ENCODE results near the gene FUT8. TPM values are rescaled to one million over a fixed set of nuclear protein-coding genes. Genes with fewer than 3 reads are reported as not detected.

FUT8 gene
- total RNA-seq, 1 experiment from 2014 or later, result 42.3 TPM

GRCh38 chr14:65502676-65503124 lies 90.2 kb downstream of the FUT8 start:
- no TSS peak for BruUV-seq (replicated peaks)
- Histone ChIP-seq H3K9ac (ENCODE audit: low read length) (no peak overlapping the region), H2AFZ (ENCODE audit: low read depth, low read length, poor library complexity, severe bottlenecking) (no peak overlapping the region), H3K4me1 (ENCODE audit: control insufficient read depth in 1 of 2, insufficient read depth in 2 of 2, low read length in 2 of 2) (peaks cover 7 to 8% of the 10 kb centered on the region in 2 experiments; a peak in 3 of 4 replicates), H3K4me2 (ENCODE audit: low read length) (peak overlapping the region; percentile 37), H3K4me3 (replicated peaks in 1 of 2; ENCODE audit: low read depth in 1 of 2, low read length in 2 of 2) (no peak overlapping the region), H3K9me2 (ENCODE audit: insufficient read depth) (no peaks in the 10 kb centered on the region), H3K79me2 (ENCODE audit: insufficient read depth, low read length) (peaks cover 3% of the 10 kb centered on the region; the same call in 1 of the 2 replicates), H3K27ac (ENCODE audit: low read depth, low read length) (no peak overlapping the region), H4K20me1 (ENCODE audit: insufficient read depth) (no peaks in the 10 kb centered on the region), H3K9me3 (ENCODE audit: control insufficient read depth in 1 of 2, insufficient read depth in 1 of 2, low read depth in 1 of 2, low read length in 2 of 2) (no peaks in the 10 kb centered on the region; a peak in 1 of 4 replicates), H3K36me3 (ENCODE audit: control insufficient read depth in 1 of 2, insufficient read depth in 2 of 2, low read length in 2 of 2) (no peaks in the 10 kb centered on the region), H3K27me3 (ENCODE audit: insufficient read depth, low read length) (no peaks in the 10 kb centered on the region)
- ChIA-PET POLR2A (no interaction called here), RAD21 (ENCODE audit: low non-redundant PET in 1 of 2, low total read pairs in 2 of 2, uncharacterized antibody in 2 of 2, unreplicated experiment in 2 of 2) (no interaction called here), CTCF (no interaction called here)
- DNase-seq (ENCODE audit: low read depth, low spot score) (peak; percentile 3), ATAC-seq (peak; percentile 27; the same call in 1 of the 2 replicates)
- intact Hi-C loops (cut with micrococcal nuclease), result no loop called here
- TF ChIP-seq SIN3A (IDR thresholded peaks at IDR 0.05; ENCODE audit: low read depth) (no peak), POLR2AphosphoS5 (IDR thresholded peaks at IDR 0.05; ENCODE audit: low read depth, low read length) (no peak), FOSL1 (IDR thresholded peaks at IDR 0.05; ENCODE audit: low read depth) (no peak)

- H3K9ac ChIP-seq (ENCODE audit: low read length), result no peak overlapping the region
- no peak overlapping the region for H3K4me3 ChIP-seq (replicated peaks in 1 of 2; ENCODE audit: low read depth in 1 of 2, low read length in 2 of 2)
- no peaks in the 10 kb centered on the region for H3K9me2 ChIP-seq (ENCODE audit: insufficient read depth)
- H3K4me2 ChIP-seq (ENCODE audit: low read length), result no peak overlapping the region
- no peaks in the 10 kb centered on the region for H3K27me3 ChIP-seq (ENCODE audit: insufficient read depth, low read length)
- peaks cover 7 to 8% of the 10 kb centered on the region in 2 experiments; a peak in 3 of 4 replicates for H3K4me1 ChIP-seq (ENCODE audit: control insufficient read depth in 1 of 2, insufficient read depth in 2 of 2, low read length in 2 of 2)
- DNase-seq (ENCODE audit: low read depth, low spot score) (no peak), ATAC-seq (no peak)
- RAD21 ChIA-PET (ENCODE audit: low non-redundant PET in 1 of 2, low total read pairs in 2 of 2, uncharacterized antibody in 2 of 2, unreplicated experiment in 2 of 2), result no interaction called here
- H3K27ac ChIP-seq (ENCODE audit: low read depth, low read length), result no peak overlapping the region
- no peak overlapping the region for H2AFZ ChIP-seq (ENCODE audit: low read depth, low read length, poor library complexity, severe bottlenecking)
- no peaks in the 10 kb centered on the region for H4K20me1 ChIP-seq (ENCODE audit: insufficient read depth)
- POLR2A ChIA-PET, result no interaction called here
- peaks cover 3% of the 10 kb centered on the region; the same call in 1 of the 2 replicates for H3K79me2 ChIP-seq (ENCODE audit: insufficient read depth, low read length)
- intact Hi-C loops (cut with micrococcal nuclease), result no loop called here
- CTCF ChIA-PET, result no interaction called here
- H3K9me3 ChIP-seq (ENCODE audit: control insufficient read depth in 1 of 2, insufficient read depth in 1 of 2, low read depth in 1 of 2, low read length in 2 of 2), result no peaks in the 10 kb centered on the region; a peak in 1 of 4 replicates
- no TSS peak for BruUV-seq (replicated peaks)
- H3K36me3 ChIP-seq (ENCODE audit: control insufficient read depth in 1 of 2, insufficient read depth in 2 of 2, low read length in 2 of 2), result no peaks in the 10 kb centered on the region
- TF ChIP-seq CTCF (IDR thresholded peaks at IDR 0.05 in 2 of 3, conservative IDR thresholded peaks at IDR 0.05 in 1 of 3; ENCODE audit: borderline replicate concordance in 1 of 3, insufficient read depth in 1 of 3, low read depth in 2 of 3, low read length in 2 of 3) (no peak), REST (IDR thresholded peaks at IDR 0.05; ENCODE audit: low read depth) (no peak), EGR1 (IDR thresholded peaks at IDR 0.05; ENCODE audit: low read depth) (no peak), MAX (IDR thresholded peaks at IDR 0.05) (no peak), EZH2phosphoT487 (IDR thresholded peaks at IDR 0.05; ENCODE audit: borderline replicate concordance) (no peak), TCF7L2 (IDR thresholded peaks at IDR 0.05; ENCODE audit: borderline replicate concordance, extremely low read depth, insufficient read depth, insufficient read length) (no peak), CEBPB (IDR thresholded peaks at IDR 0.05; ENCODE audit: low read depth) (no peak), RAD21 (IDR thresholded peaks at IDR 0.05; ENCODE audit: low read depth) (no peak), ATF3 (IDR thresholded peaks at IDR 0.05) (no peak), SP1 (IDR thresholded peaks at IDR 0.05; ENCODE audit: low read depth) (no peak), POLR2A (IDR thresholded peaks at IDR 0.05; ENCODE audit: borderline replicate concordance, extremely low read depth, insufficient read depth, insufficient read length) (no peak), ZFX (IDR thresholded peaks at IDR 0.05) (no peak), ZNF274 (IDR thresholded peaks at IDR 0.05; ENCODE audit: low read depth, low read length) (no peak), POLR2AphosphoS5 (IDR thresholded peaks at IDR 0.05; ENCODE audit: low read depth, low read length) (no peak), CBX3 (IDR thresholded peaks at IDR 0.05; ENCODE audit: low read depth) (no peak)
Observed at GRCh38 chr14:65503771-65504170, 91.2 kb downstream of the FUT8 start.

Data from HCT116 (cell line).